Body of pancreas (tissue), 4 donors: ENCODE measurements around the gene PPM1H. TPM values are rescaled to one million over a fixed set of nuclear protein-coding genes. Genes with fewer than 3 reads are reported as not detected.
"Not testable (repeated sequence)": the region's sequence is repeated elsewhere in the genome, so short reads cannot be mapped to it uniquely, and the experiment has no call there.

ENCODE experiments used
- ATAC-seq: fragments of 150-250 bp; one replicate; pipeline ENCODE4 v1.9.1; 2016
- DNase-seq, 4 donors: peaks; one replicate each; pipeline ENCODE4 v3.0.0-alpha.2; 2019
- H3K27ac ChIP-seq, 4 donors: fragments of 200-600 bp; sonication (generic); 1 replicate in 3 of 4; 2 replicates in 1 of 4; pipeline versions ENCODE4 v1.5.1 to v1.6.1; 2016 to 2019; ENCODE audit warnings: mild to moderate bottlenecking in 1 of 4, mixed read lengths in 1 of 4, moderate library complexity in 1 of 4
- H3K27me3 ChIP-seq, 2 donors: fragments of 200-600 bp; sonication (generic); one replicate each; pipeline ENCODE4 v1.6.0; 2016; ENCODE audit warnings: mild to moderate bottlenecking in 1 of 2
- H3K36me3 ChIP-seq, 2 donors: fragments of 200-600 bp; sonication (generic); replicated peaks in 1 of 2; 2 replicates each; pipeline ENCODE4 v1.5.1; 2016; ENCODE audit warnings: low read depth in 2 of 2; ENCODE audit not compliant: insufficient read depth in 1 of 2
- H3K4me1 ChIP-seq: fragments of 200-600 bp; sonication (generic); one replicate; pipeline ENCODE4 v1.6.0; 2016
- H3K4me3 ChIP-seq, 2 donors: fragments of 200-600 bp; sonication (generic); 1 replicate in 1 of 2; 2 replicates in 1 of 2; pipeline ENCODE4 v1.5.1; 2016 to 2019
- H3K9me3 ChIP-seq, 3 donors: fragments of 200-600 bp; sonication (generic); 1 replicate in 2 of 3; 2 replicates in 1 of 3; pipeline ENCODE4 v1.5.1; 2016
- POLR2A ChIP-seq, 3 donors: fragments of 450-650 bp; IDR thresholded peaks; one replicate each; pipeline ENCODE4 v1.6.1; 2016; ENCODE audit warnings: antibody characterized with exemption in 3 of 3, mild to moderate bottlenecking in 2 of 3
- WGBS, 2 donors: methylation state at CpG; one replicate each; pipeline ENCODE4 v1.1.5; 2017; 5-methylcytosine and 5-hydroxymethylcytosine counted together
- intact Hi-C: fragments of 100-400 bp; cut with DNase I; formaldehyde crosslinking; loops from one replicate; pipeline ENCODE4 v1.15.1; 2023
- total RNA-seq, 2 donors: library from RNA; depleted of rRNA; stranded (reverse); fragments of >200 nt; gene quantifications; one replicate each; pipeline ENCODE4 v1.1.0, GENCODE V29; 2016
- TF ChIP-seq, protein P1 (sequence below), 7 experiments: fragments of 450-650 bp in 4 of 7; fragments of 200-600 bp in 3 of 7; sonication (generic) in 3 of 7; IDR thresholded peaks; one replicate each; pipeline ENCODE4 v1.5.1; 2016 to 2019; ENCODE audit warnings: antibody characterized with exemption in 7 of 7

Gene PPM1H
- total RNA-seq, 2 donors from 2014 or later: 4.9 to 6.3 TPM

DNA sequence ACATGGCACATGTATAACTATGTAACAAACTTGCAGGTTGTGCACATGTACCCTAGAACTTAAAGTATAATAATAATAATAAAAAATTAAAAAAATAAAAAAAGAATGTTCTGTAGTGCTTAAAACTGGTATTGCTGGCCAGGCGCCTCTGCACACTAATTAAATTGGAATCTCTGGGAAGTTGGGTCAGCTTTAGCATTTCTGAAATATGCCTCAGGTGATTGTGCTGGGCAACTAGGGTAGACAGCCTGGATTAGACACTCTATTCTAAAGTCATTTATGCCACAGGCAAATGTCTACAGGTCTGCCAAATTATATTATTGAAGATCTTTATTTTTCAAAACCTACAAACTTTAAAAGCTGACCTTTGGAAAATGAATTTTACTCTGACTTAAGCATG, 55.3 kb downstream of the PPM1H start:
- no peaks in the 10 kb centered on the region for H3K27me3 ChIP-seq
- no peaks in the 10 kb centered on the region for H3K9me3 ChIP-seq
- H3K36me3 ChIP-seq: no peaks in the 10 kb centered on the region
- H3K4me1 ChIP-seq: peaks cover 10% of the 10 kb centered on the region
- DNase-seq (no peak), ATAC-seq (no peak)
- no peak overlapping the region for H3K4me3 ChIP-seq
- H3K27ac ChIP-seq: no peak overlapping the region
- TF ChIP-seq POLR2A (IDR thresholded peaks at IDR 0.05): no peak
- TF ChIP-seq, protein P1, sequence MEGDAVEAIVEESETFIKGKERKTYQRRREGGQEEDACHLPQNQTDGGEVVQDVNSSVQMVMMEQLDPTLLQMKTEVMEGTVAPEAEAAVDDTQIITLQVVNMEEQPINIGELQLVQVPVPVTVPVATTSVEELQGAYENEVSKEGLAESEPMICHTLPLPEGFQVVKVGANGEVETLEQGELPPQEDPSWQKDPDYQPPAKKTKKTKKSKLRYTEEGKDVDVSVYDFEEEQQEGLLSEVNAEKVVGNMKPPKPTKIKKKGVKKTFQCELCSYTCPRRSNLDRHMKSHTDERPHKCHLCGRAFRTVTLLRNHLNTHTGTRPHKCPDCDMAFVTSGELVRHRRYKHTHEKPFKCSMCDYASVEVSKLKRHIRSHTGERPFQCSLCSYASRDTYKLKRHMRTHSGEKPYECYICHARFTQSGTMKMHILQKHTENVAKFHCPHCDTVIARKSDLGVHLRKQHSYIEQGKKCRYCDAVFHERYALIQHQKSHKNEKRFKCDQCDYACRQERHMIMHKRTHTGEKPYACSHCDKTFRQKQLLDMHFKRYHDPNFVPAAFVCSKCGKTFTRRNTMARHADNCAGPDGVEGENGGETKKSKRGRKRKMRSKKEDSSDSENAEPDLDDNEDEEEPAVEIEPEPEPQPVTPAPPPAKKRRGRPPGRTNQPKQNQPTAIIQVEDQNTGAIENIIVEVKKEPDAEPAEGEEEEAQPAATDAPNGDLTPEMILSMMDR (IDR thresholded peaks at IDR 0.05): no peak
- intact Hi-C loops: no loop called here
- 94 to 95% methylated on average over 1 of the region's 1 CpG for WGBS, 2 donors

DNA sequence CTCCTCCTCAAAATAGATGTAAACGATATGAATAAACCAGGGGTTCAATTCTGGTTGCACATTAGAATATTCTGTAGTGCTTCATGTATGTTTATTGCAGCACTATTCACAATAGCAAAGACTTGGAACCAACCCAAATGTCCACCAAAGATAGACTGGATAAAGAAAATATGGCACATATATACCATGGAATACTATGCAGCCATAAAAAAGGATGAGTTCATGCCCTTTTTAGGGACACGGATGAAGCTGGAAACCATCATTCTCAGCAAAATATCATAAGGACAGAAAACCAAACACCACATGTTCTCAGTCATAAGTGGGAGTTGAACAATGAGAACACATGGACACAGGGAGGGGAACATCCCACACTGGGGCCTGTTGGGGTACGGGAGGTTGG, 55.7 kb downstream of the PPM1H start:
- H3K27me3 ChIP-seq, intact Hi-C loops, H3K36me3 ChIP-seq, ATAC-seq, H3K4me3 ChIP-seq, H3K27ac ChIP-seq, DNase-seq, H3K4me1 ChIP-seq, H3K9me3 ChIP-seq: not testable (repeated sequence)
- 89 to 91% methylated on average over 3 of the region's 3 CpGs for WGBS, 2 donors

DNA sequence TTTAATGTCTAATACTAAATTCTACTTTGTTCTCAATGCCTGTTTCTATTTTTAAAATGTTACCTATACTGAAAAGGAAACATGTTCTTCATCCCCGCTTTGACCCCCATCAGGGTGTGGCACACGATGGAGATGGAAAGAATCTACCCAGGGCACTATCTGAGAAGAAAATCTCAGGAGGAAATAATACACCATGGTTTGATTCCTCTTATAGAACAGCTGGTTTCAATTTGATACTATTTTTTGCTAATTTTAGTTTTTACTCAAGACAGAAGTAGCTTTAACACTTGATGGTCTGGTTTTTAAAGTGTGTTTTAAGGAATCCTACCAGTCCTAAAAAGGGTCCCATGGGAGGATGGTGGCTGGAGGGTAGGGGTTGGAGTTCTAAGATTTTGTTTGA, 56.7 kb downstream of the PPM1H start:
- H3K36me3 ChIP-seq: no peaks in the 10 kb centered on the region
- DNase-seq: no peak
- ATAC-seq: no peak
- TF ChIP-seq POLR2A (IDR thresholded peaks at IDR 0.05): no peak
- TF ChIP-seq, protein P1 (IDR thresholded peaks at IDR 0.05): no peak
- 88% methylated on average over 2 of the region's 2 CpGs for WGBS, 2 donors
- H3K27ac ChIP-seq: no peak overlapping the region
- peaks cover 10% of the 10 kb centered on the region for H3K4me1 ChIP-seq
- intact Hi-C loops: no loop called here
- H3K9me3 ChIP-seq: no peaks in the 10 kb centered on the region
- no peaks in the 10 kb centered on the region for H3K27me3 ChIP-seq
- H3K4me3 ChIP-seq: no peak overlapping the region

DNA sequence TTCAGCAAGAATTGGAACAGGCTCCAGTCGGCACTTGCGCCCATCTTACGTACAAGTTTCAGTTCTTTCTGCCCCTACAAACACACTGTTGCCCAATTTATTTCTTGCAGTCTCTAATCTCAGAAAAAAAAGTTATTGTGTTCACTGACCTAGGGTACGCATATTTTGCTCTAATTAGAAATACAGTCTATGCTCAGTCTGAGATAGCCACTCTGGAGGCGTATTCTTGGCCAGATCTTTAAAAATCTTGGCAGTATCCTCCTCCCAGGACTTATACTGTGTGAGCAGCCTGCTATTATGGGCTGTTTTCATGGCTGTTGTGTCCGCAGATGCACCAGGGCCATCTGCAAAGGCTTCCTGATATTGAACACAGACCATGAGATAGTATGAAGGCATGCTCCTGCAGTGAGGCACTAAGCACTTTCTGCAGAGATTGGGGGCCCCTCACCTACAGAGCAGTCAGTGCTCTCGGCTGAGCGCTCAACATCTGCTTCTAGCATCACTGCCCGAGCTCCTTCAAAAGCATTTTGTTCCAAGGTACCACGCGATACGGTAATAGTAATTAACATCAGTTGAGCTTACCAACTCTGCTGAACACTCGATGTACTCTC, 57.9 kb downstream of the PPM1H start:
- Histone ChIP-seq H3K4me3 (no peak overlapping the region), H3K27me3 (no peaks in the 10 kb centered on the region), H3K27ac (no peak overlapping the region), H3K9me3 (no peaks in the 10 kb centered on the region), H3K36me3 (no peaks in the 10 kb centered on the region), H3K4me1 (peaks cover 5% of the 10 kb centered on the region)
- intact Hi-C loops: no loop called here
- TF ChIP-seq, protein P1 (IDR thresholded peaks at IDR 0.05): no peak
- TF ChIP-seq POLR2A (IDR thresholded peaks at IDR 0.05): no peak
- ATAC-seq (no peak), DNase-seq (no peak)
- WGBS, 2 donors: 91 to 93% methylated on average over 13 of the region's 13 CpGs

DNA sequence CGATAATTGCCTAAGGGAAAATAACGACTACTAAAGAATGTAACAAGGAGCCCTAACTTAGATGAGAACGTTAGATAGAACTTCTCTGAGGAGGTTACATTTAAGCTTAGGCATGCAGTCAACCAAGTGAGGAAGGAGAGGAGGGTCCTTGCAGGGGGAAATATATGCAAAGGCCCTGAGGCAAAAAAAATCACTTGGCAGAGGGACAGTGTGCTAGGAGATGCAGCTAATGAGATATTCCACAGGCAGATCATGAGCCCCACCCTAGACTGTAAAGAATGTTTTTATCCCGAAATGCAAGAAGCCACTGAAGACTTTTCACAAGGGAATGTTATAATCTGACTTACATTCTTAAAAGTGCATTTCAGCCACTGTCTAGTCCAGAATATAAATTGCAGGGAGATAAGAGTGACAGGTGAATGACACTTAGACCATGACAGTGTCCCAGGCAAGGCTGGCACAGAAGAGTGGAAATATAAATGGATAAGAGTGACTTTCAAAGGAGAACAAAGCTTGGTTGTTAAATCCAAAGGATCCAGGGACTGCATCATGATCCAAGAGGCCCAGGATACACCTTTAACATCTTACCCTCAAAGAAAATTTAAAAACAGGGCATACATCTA, 61.0 kb downstream of the PPM1H start:
- WGBS, 2 donors: 82 to 85% methylated on average over 4 of the region's 4 CpGs
- H3K27ac ChIP-seq: no peak overlapping the region
- no peaks in the 10 kb centered on the region for H3K4me1 ChIP-seq
- TF ChIP-seq, protein P1 (IDR thresholded peaks at IDR 0.05): no peak
- no peak for TF ChIP-seq POLR2A (IDR thresholded peaks at IDR 0.05)
- DNase-seq: no peak
- no peaks in the 10 kb centered on the region for H3K36me3 ChIP-seq
- H3K27me3 ChIP-seq: no peaks in the 10 kb centered on the region
- intact Hi-C loops: no loop called here
- no peak for ATAC-seq
- no peak overlapping the region for H3K4me3 ChIP-seq
- H3K9me3 ChIP-seq: no peaks in the 10 kb centered on the region
